GM10266 (cell line): ENCODE results near the gene RAB11FIP4.

Experiments used
- DNase-seq: peaks from one replicate; pipeline ENCODE4 v3.0.0; 2012; ENCODE audit errors: extremely low spot score
- CTCF ChIP-seq: IDR thresholded peaks from 2 replicates; pipeline ENCODE4 v1.5.1; 2012; ENCODE audit warnings: mild to moderate bottlenecking, low read depth; ENCODE audit not compliant: control insufficient read depth, insufficient read depth; ENCODE audit errors: missing control alignments

RAB11FIP4 gene

GRCh38 chr17:31446195-31446967 lies 54.9 kb downstream of the RAB11FIP4 start:
- no peak for DNase-seq
- TF ChIP-seq CTCF, result no peak

GRCh38 chr17:31448467-31449077 lies 57.1 kb downstream of the RAB11FIP4 start:
- no peak for DNase-seq
- TF ChIP-seq CTCF, result no peak

GRCh38 chr17:31449111-31449510 lies 57.6 kb downstream of the RAB11FIP4 start:
- DNase-seq, result no peak

GRCh38 chr17:31449746-31450145 lies 58.3 kb downstream of the RAB11FIP4 start:
- TF ChIP-seq CTCF, result no peak
- no peak for DNase-seq

More at GRCh38 chr17:31449111-31449510, 57.6 kb downstream of the RAB11FIP4 start:
- TF ChIP-seq CTCF, result no peak

- no peak for DNase-seq
Observed at GRCh38 chr17:31452101-31452500, 60.6 kb downstream of the RAB11FIP4 start.

GRCh38 chr17:31452561-31453110 lies 61.2 kb downstream of the RAB11FIP4 start:
- TF ChIP-seq CTCF, result no peak
- no peak for DNase-seq

More at GRCh38 chr17:31452101-31452500, 60.6 kb downstream of the RAB11FIP4 start:
- TF ChIP-seq CTCF, result no peak

GRCh38 chr17:31453896-31454295 lies 62.4 kb downstream of the RAB11FIP4 start:
- DNase-seq, result no peak
- TF ChIP-seq CTCF, result no peak
